K562 (cell line): ENCODE measurements around the gene MVB12B. TPM values are rescaled to one million over a fixed set of nuclear protein-coding genes. Genes with fewer than 3 reads are reported as not detected.

Source experiments
- ATAC-seq: fragments of 200-7000 bp; cut with Tn5 transposase; 3 replicates; pipeline ENCODE4 v1.9.1; 2020; ENCODE audit warnings: moderate library complexity
- BruUV-seq: library from RNA; stranded (reverse); fragments of 400-500 nt; replicated peaks from 2 replicates; lab custom pipeline; 2021; lab: Mats Ljungman, UMichigan
- CTCF ChIA-PET: fragments of 300-600 bp; formaldehyde crosslinking; extraction: SDS; loops from one replicate; lab custom pipeline; 2021; ENCODE audit warnings: low intra/inter-chr PET ratio; lab: Yijun Ruan, JAX
- POLR2A ChIA-PET: fragments of 300-600, 350-650 bp; sonication (Branson Sonifier 250); formaldehyde crosslinking; extraction: SDS; loops from one replicate; lab custom pipeline; 2021; ENCODE audit warnings: antibody characterized with exemption, inconsistent platforms; lab: Yijun Ruan, JAX
- DNase-seq, 4 experiments: peaks; one replicate each; pipeline versions ENCODE4 v3.0.0 to v3.0.0-alpha.2; 2011 to 2018; ENCODE audit warnings: low spot score in 3 of 4, mixed read lengths in 3 of 4; ENCODE audit errors: extremely low read depth in 1 of 4
- FAIRE-seq: peaks from 2 replicates; lab custom pipeline; 2011; peaks lifted over from hg19 to GRCh38; lab: Jason Lieb, UNC
- H2AFZ ChIP-seq: 2 replicates; pipeline ENCODE4 v1.6.0; 2011; ENCODE audit warnings: low read depth, low read length, control low read depth, inconsistent platforms
- H3K27ac ChIP-seq: fragments of 200-600 bp; 3 replicates; pipeline ENCODE4 v1.8.0; 2011; ENCODE audit warnings: low read depth, mild to moderate bottlenecking, control low read depth, inconsistent platforms, low read length, moderate library complexity, mixed read lengths; ENCODE audit errors: extremely low read depth
- H3K27me3 ChIP-seq, 2 experiments: fragments of 300-600 bp in 1 of 2; 2 replicates in 1 of 2; 3 replicates in 1 of 2; pipeline versions ENCODE4 v1.6.0 to v1.8.0; 2011; ENCODE audit warnings: inconsistent platforms in 2 of 2, low read length in 2 of 2, mild to moderate bottlenecking in 1 of 2, mixed read lengths in 1 of 2, moderate library complexity in 1 of 2; ENCODE audit not compliant: control insufficient read depth in 2 of 2, insufficient read depth in 2 of 2
- H3K36me3 ChIP-seq: fragments of 300-600 bp; 3 replicates; pipeline ENCODE4 v1.8.0; 2011; ENCODE audit warnings: mild to moderate bottlenecking, low read length, inconsistent platforms; ENCODE audit not compliant: control insufficient read depth, insufficient read depth
- H3K4me1 ChIP-seq, 2 experiments: fragments of 200-600 bp in 1 of 2; replicated peaks in 1 of 2; 2 replicates in 1 of 2; 3 replicates in 1 of 2; pipeline versions ENCODE4 v1.5.1 to v1.8.0; 2011; ENCODE audit warnings: inconsistent platforms in 2 of 2, low read length in 2 of 2, mild to moderate bottlenecking in 1 of 2, mixed read lengths in 1 of 2, moderate library complexity in 1 of 2; ENCODE audit not compliant: control insufficient read depth in 2 of 2, insufficient read depth in 2 of 2
- H3K4me2 ChIP-seq: 2 replicates; pipeline ENCODE4 v1.6.1; 2011; ENCODE audit warnings: low read length, control low read depth, inconsistent platforms, mixed read lengths; ENCODE audit not compliant: insufficient read depth
- H3K4me3 ChIP-seq: fragments of 200-600 bp; sonication (generic), shearing (Covaris generic); 2 replicates; pipeline ENCODE4 v1.5.1; 2016; ENCODE audit warnings: control low read depth, inconsistent platforms
- H3K79me2 ChIP-seq: fragments of 200-600 bp; 3 replicates; pipeline ENCODE4 v1.8.0; 2011; ENCODE audit warnings: low read length, inconsistent platforms; ENCODE audit not compliant: control insufficient read depth, insufficient read depth
- H3K9ac ChIP-seq, 2 experiments: 2 replicates each; pipeline versions ENCODE4 v1.6.0 to v1.6.1; 2011; ENCODE audit warnings: low read depth in 2 of 2, low read length in 2 of 2, control low read depth in 1 of 2, inconsistent platforms in 1 of 2, mild to moderate bottlenecking in 1 of 2, mixed read lengths in 1 of 2; ENCODE audit not compliant: insufficient read depth in 1 of 2
- H3K9me1 ChIP-seq: one replicate; pipeline ENCODE4 v1.6.0; 2011; ENCODE audit warnings: inconsistent platforms, mild to moderate bottlenecking, low read length, moderate library complexity; ENCODE audit not compliant: control insufficient read depth, insufficient read depth
- H3K9me3 ChIP-seq: replicated peaks from 2 replicates; pipeline ENCODE4 v1.5.1; 2011; ENCODE audit warnings: low read depth, low read length, inconsistent platforms; ENCODE audit not compliant: control insufficient read depth, insufficient read depth
- H4K20me1 ChIP-seq: replicated peaks from 2 replicates; pipeline ENCODE4 v1.6.1; 2011; ENCODE audit warnings: low read length, inconsistent platforms, mixed read lengths; ENCODE audit not compliant: control insufficient read depth, insufficient read depth
- CTBP1 ChIP-seq: fragments of 450-650 bp; IDR thresholded peaks from 2 replicates; pipeline ENCODE4 v1.6.1; 2016; ENCODE audit warnings: borderline replicate concordance
- FUS ChIP-seq: fragments of 200-400 bp; formaldehyde crosslinking; optimal IDR thresholded peaks from 2 replicates; pipeline ENCODE3; 2017; ENCODE audit warnings: low read depth, low read length
- KDM1A ChIP-seq, 2 experiments: fragments of 450-650 bp; IDR thresholded peaks; 2 replicates each; pipeline ENCODE4 v1.6.1; 2016; ENCODE audit warnings: mild to moderate bottlenecking in 2 of 2
- NFIC ChIP-seq: fragments of 450-650 bp; IDR thresholded peaks from 2 replicates; pipeline ENCODE4 v1.6.1; 2017; ENCODE audit warnings: mild to moderate bottlenecking, inconsistent platforms
- POLR2B ChIP-seq: fragments of 450-650 bp; IDR thresholded peaks from 2 replicates; pipeline ENCODE4 v1.6.1; 2018; ENCODE audit warnings: low read depth; ENCODE audit not compliant: partially characterized antibody
- SNIP1 ChIP-seq: fragments of 450-650 bp; IDR thresholded peaks from 2 replicates; pipeline ENCODE4 v1.7.1; 2017; ENCODE audit warnings: low read depth, mild to moderate bottlenecking
- ZBTB17 ChIP-seq: fragments of 450-650 bp; formaldehyde crosslinking; IDR thresholded peaks from 2 replicates; pipeline ENCODE4 v1.4.0; 2020; ENCODE audit warnings: mild to moderate bottlenecking
- ZFP36 ChIP-seq: fragments of 150-350 bp; IDR thresholded peaks from 2 replicates; pipeline ENCODE4 v1.6.1; 2018; ENCODE audit warnings: low read length, low read depth; ENCODE audit not compliant: partially characterized antibody
- ZNF589 ChIP-seq: fragments of 200-800 bp; sonication (Bioruptor generic); IDR thresholded peaks from 2 replicates; pipeline ENCODE4 v1.6.1; 2016; ENCODE audit warnings: low read depth, missing genetic modification characterization, missing compliant biosample characterization
- ZNF766 ChIP-seq: fragments of 200-800 bp; sonication (Bioruptor generic); conservative IDR thresholded peaks from 2 replicates; pipeline ENCODE4 v1.6.1; 2016; ENCODE audit warnings: missing genetic modification characterization, missing compliant biosample characterization
- WGBS: fragments of 100-300 bp; shearing (Covaris generic); methylation state at CpG from one replicate; pipeline ENCODE4 v1.1.6; 2016; ENCODE audit warnings: low coverage, mixed read lengths; ENCODE audit not compliant: insufficient coverage; ENCODE audit errors: missing lambda C conversion rate; 5-methylcytosine and 5-hydroxymethylcytosine counted together
- in situ Hi-C: fragments of 300-500 bp; cut with MboI; formaldehyde crosslinking; loops from 4 replicates; pipeline ENCODE4 v1.15.0; 2018; ENCODE audit warnings: inconsistent platforms, mixed read lengths
- intact Hi-C: fragments of 100-400 bp; cut with micrococcal nuclease; formaldehyde crosslinking; loops from 2 replicates; pipeline ENCODE4 v1.14.2; 2022
- polyA plus RNA-seq, 8 experiments: library from polyadenylated mRNA; depleted of rRNA in 4 of 8; stranded (reverse) in 5 of 8; unstranded in 3 of 8; fragments of >200 nt; fragmentation: Nextera tagmentation in 2 of 8; fragmentation: Illumina TruSeq in 1 of 8; extraction: Ambion mirVana in 2 of 8; extraction: Trizol in 1 of 8; gene quantifications; 2 replicates each; pipeline versions ENCODE4 v1.2.1 to v1.2.3, GENCODE V29; 2011 to 2014; ENCODE audit warnings: inconsistent platforms in 1 of 8, missing spikeins in 1 of 8
- total RNA-seq, 7 experiments: library from RNA; depleted of rRNA in 6 of 7; stranded (reverse); fragments of >200 nt in 6 of 7; fragmentation: Illumina TruSeq in 2 of 7; extraction: Trizol in 2 of 7; gene quantifications; 2 replicates each; pipeline versions ENCODE4 v1.2.1 to v1.2.3, GENCODE V29; 2011 to 2021; ENCODE audit warnings: low replicate concordance in 1 of 7
- TF ChIP-seq, protein P1 (sequence below): fragments of 450-650 bp; IDR thresholded peaks from 2 replicates; pipeline ENCODE4 v1.6.1; 2016; ENCODE audit warnings: low read depth
- TF ChIP-seq, protein P2 (sequence below): fragments of 250-450 bp; sonication (Bioruptor Pico); IDR thresholded peaks from 2 replicates; pipeline ENCODE4 v1.8.0; 2021; ENCODE audit warnings: moderate library complexity, mild to moderate bottlenecking, inconsistent platforms
- TF ChIP-seq, protein P3 (sequence below): fragments of 450-650 bp; IDR thresholded peaks from 2 replicates; pipeline ENCODE4 v1.6.1; 2016; ENCODE audit warnings: low read depth, mild to moderate bottlenecking, moderate library complexity

MVB12B gene
- total and polyA plus RNA-seq, 9 of the 15 experiments (the other 6 are each of a cell fraction or from before 2014, with no cell fraction given) = not detected

DNA sequence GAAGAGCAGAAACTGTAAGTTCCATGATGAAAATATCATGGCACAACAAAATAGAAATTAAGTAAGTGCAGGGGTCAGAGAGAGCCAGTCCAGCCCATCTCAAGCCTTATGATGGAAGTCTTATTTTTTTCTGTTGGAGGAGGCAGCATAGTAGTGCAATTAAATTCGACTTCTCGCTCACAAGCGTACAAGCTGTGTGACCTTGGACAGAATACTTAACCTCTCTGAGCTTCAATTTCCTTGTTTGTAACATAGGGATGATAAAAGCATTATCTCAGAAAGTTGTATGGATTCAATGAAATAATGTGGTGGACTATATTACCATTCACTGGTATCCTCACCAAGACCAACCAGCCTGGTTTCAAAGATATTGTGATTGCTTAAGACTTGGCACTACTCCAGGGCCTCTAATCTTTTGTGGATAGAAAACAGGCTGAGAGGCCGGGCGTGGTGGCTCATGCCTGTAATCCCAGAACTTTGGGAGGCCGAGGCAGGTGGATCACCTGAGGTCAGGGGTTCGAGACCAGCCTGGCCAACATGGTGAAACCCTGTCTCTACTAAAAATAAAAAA is 26.8 kb upstream of the MVB12B start:
- POLR2A ChIA-PET = no interaction called here
- no peak overlapping the region for H3K4me2 ChIP-seq
- DNase-seq = no peak
- intact Hi-C loops = loop anchor here (5.0 kb wide), 1 partner anchor 98 kb away; no protein-coding TSS in a partner anchor
- no peak overlapping the region for H2AFZ ChIP-seq
- no peaks in the 10 kb centered on the region for H3K36me3 ChIP-seq
- H3K27ac ChIP-seq = no peak overlapping the region
- FAIRE-seq = no peak
- no peak overlapping the region for H3K9ac ChIP-seq
- ATAC-seq = no peak
- H3K9me1 ChIP-seq = no peaks in the 10 kb centered on the region
- CTCF ChIA-PET = no interaction called here
- H3K4me3 ChIP-seq = no peak overlapping the region
- 0% methylated on average over 7 of the region's 7 CpGs for WGBS
- no peaks in the 10 kb centered on the region for H3K79me2 ChIP-seq
- peaks cover 2 to 31% of the 10 kb centered on the region in 2 experiments; a peak in 4 of 5 replicates for H3K27me3 ChIP-seq
- in situ Hi-C loops = no loop called here
- BruUV-seq = no TSS peak
- H3K4me1 ChIP-seq = no peaks in the 10 kb centered on the region
- H3K9me3 ChIP-seq = no peaks in the 10 kb centered on the region
- peaks cover 10% of the 10 kb centered on the region for H4K20me1 ChIP-seq
- TF ChIP-seq NFIC = peak; percentile 80
- TF ChIP-seq, protein P1, sequence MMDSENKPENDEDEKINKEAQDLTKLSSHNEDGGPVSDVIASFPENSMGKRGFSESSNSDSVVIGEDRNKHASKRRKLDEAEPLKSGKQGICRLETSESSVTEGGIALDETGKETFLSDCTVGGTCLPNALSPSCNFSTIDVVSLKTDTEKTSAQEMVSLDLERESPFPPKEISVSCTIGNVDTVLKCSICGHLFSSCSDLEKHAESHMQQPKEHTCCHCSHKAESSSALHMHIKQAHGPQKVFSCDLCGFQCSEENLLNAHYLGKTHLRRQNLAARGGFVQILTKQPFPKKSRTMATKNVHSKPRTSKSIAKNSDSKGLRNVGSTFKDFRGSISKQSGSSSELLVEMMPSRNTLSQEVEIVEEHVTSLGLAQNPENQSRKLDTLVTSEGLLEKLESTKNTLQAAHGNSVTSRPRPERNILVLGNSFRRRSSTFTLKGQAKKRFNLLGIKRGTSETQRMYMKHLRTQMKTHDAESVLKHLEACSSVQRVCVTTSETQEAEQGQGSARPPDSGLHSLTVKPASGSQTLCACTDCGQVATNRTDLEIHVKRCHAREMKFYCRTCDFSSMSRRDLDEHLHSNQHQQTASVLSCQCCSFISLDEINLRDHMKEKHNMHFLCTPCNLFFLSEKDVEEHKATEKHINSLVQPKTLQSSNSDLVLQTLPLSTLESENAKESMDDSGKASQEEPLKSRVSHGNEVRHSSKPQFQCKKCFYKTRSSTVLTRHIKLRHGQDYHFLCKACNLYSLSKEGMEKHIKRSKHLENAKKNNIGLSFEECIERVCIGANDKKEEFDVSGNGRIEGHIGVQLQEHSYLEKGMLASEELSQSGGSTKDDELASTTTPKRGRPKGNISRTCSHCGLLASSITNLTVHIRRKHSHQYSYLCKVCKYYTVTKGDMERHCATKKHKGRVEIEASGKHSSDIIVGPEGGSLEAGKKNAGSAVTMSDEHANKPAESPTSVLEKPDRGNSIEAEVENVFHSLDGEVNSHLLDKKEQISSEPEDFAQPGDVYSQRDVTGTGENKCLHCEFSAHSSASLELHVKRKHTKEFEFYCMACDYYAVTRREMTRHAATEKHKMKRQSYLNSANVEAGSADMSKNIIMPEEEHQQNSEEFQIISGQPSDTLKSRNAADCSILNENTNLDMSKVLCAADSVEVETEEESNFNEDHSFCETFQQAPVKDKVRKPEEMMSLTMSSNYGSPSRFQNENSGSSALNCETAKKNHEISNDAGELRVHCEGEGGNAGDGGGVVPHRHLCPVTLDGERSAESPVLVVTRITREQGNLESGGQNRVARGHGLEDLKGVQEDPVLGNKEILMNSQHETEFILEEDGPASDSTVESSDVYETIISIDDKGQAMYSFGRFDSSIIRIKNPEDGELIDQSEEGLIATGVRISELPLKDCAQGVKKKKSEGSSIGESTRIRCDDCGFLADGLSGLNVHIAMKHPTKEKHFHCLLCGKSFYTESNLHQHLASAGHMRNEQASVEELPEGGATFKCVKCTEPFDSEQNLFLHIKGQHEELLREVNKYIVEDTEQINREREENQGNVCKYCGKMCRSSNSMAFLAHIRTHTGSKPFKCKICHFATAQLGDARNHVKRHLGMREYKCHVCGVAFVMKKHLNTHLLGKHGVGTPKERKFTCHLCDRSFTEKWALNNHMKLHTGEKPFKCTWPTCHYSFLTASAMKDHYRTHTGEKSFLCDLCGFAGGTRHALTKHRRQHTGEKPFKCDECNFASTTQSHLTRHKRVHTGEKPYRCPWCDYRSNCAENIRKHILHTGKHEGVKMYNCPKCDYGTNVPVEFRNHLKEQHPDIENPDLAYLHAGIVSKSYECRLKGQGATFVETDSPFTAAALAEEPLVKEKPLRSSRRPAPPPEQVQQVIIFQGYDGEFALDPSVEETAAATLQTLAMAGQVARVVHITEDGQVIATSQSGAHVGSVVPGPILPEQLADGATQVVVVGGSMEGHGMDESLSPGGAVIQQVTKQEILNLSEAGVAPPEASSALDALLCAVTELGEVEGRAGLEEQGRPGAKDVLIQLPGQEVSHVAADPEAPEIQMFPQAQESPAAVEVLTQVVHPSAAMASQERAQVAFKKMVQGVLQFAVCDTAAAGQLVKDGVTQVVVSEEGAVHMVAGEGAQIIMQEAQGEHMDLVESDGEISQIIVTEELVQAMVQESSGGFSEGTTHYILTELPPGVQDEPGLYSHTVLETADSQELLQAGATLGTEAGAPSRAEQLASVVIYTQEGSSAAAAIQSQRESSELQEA = no peak
- peak in 1 of 2 experiments; percentile 27; a peak in 1 of 4 replicates for TF ChIP-seq KDM1A (IDR thresholded peaks at IDR 0.05)
- no peak for TF ChIP-seq POLR2B
- TF ChIP-seq SNIP1 = no peak
- TF ChIP-seq, protein P2, sequence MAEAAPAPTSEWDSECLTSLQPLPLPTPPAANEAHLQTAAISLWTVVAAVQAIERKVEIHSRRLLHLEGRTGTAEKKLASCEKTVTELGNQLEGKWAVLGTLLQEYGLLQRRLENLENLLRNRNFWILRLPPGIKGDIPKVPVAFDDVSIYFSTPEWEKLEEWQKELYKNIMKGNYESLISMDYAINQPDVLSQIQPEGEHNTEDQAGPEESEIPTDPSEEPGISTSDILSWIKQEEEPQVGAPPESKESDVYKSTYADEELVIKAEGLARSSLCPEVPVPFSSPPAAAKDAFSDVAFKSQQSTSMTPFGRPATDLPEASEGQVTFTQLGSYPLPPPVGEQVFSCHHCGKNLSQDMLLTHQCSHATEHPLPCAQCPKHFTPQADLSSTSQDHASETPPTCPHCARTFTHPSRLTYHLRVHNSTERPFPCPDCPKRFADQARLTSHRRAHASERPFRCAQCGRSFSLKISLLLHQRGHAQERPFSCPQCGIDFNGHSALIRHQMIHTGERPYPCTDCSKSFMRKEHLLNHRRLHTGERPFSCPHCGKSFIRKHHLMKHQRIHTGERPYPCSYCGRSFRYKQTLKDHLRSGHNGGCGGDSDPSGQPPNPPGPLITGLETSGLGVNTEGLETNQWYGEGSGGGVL (CRISPR knock-in tag) = no peak
- peak; percentile 74 for TF ChIP-seq ZFP36
- TF ChIP-seq, protein P3, sequence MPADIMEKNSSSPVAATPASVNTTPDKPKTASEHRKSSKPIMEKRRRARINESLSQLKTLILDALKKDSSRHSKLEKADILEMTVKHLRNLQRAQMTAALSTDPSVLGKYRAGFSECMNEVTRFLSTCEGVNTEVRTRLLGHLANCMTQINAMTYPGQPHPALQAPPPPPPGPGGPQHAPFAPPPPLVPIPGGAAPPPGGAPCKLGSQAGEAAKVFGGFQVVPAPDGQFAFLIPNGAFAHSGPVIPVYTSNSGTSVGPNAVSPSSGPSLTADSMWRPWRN = no peak
- TF ChIP-seq CTBP1 = no peak
- no peak for TF ChIP-seq ZNF766 (CRISPR knock-in tag)
- TF ChIP-seq ZNF589 (CRISPR knock-in tag) = no peak
- no peak for TF ChIP-seq FUS
- no peak for TF ChIP-seq ZBTB17
